COLO668 (cell line): ENCODE data around the gene SALL3.

ENCODE experiments used
- DNase-seq: peaks from one replicate; lab custom pipeline; 2025; ENCODE audit not compliant: unreplicated experiment; lab: John Stamatoyannopoulos, UW

Gene SALL3

DNA sequence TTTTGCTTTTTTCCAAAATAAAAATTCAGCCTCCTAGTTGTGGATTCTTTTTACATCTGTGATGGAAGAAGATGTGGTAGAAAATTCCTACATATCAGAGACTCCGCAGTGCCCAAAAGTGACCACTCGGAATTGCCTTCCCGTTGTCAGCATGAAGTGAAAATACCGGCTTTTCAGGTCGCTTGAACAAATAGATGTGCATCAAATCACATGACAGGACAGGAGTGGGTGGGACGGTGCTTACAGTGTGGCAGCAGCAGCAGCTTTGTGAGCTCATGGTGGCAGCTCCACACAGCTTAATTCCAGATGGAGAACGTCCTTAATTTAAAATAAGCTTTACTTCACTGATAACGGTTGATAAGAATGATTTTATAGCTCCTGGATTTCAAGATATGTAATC lies 20.3 kb downstream of the SALL3 start:
- DNase-seq: no peak

DNA sequence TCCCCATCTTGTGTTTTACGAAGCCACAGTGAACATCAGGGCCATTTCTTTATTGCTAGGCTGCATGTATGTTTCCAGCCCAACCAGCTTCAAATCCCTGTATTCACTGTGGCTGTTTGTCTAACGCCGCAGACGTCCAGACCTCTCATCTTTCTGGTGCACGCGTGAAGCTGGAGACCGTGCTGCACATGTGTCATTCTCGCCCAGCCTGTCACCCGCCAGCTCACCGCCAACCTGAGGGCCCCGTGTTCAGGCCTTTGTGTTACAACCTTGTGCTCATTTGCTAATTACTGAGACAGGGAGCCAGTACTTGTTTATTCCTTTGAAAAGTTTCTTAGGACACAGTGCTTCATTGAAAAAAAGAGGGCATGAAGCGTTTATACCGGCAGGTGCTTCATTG lies 21.4 kb downstream of the SALL3 start:
- no peak for DNase-seq

DNA sequence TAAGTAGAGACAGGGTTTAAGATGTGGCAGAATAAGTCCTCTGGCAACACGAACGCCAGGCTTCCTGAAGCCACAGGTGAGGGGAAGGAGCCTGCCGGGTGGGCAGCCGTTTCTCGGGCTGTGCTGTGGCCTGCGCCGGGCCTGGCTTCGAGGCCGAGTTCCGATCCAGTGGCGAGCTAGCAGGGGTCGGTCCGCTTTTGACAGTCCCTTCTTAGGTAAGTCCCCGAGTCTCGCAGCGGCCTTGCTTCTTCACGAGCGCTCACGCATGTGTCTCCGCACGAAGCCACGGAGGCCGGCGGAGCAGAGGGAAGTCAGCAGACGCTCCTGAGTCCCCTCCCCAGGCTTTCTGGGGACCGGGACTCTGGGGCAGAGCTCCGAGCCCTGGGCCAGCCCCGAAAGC lies 26.0 kb downstream of the SALL3 start:
- no peak for DNase-seq

DNA sequence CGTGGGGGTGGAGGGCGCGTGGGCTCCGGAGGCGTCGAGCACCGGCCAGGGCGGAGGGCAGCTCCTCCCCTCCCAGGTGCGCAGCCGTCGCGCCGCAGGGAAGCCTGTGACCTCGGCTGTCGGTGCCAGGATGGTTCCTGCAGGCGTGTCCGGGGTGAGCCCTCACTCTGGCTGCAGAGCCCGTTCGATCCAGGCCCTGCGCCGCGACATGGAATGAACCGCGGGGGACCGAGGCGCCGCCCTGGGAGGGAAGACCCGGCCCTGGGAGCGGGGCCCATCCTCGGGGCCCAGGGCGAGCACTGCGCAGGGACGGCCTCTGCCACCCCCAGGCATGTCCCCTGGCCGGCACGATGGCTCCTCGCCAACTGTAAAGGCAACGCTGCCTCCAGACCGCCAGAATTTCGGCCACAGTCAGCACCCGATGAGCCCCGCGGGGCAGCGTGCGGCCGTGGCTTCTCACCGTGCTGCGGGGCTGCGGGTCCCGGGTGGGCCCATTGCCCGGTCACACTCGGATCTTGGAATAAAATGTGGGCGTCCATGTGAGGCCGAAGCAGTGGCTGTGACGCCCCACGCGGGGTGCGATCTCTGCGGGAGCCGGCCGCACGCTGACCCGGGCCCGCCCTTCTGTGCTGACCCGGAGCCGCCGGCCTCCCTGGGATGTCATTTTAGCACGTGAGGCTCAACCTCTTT lies 26.6 kb downstream of the SALL3 start:
- no peak for DNase-seq

- DNase-seq: no peak
Observed at GRCh38 chr18:79007440-79007839, 27.8 kb downstream of the SALL3 start.

DNA sequence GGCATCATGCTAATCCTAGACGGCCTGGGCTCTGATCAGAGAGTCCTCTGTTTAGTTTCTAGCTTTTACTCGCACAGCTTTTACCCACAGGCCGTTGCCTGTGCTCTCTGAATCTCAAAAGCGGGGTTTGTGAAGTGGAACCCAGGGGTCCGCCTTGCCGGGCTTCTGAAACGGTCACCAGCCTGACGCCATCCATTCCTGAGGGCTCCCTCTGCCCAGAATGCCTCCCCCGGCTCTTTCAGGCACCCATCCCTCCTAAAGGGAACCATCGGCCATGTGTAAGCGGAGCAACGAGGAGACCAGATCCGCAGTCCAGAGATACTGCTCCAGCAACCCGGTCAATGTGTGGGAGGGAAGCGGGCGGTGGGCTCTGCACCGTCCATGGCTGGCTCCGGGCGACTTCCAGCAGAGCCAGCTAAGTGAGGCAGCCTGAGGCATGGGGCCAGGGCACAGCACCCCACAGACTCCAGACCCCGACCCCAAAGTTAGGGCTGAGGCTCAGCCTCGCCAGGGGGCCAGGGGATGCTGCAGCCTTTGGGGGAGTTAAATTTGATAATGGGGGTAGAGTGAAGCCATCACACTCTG lies 28.8 kb downstream of the SALL3 start:
- DNase-seq: no peak

- DNase-seq: no peak
Observed at GRCh38 chr18:79010802-79011201, 31.2 kb downstream of the SALL3 start.

- no peak for DNase-seq
Observed at GRCh38 chr18:79011300-79011870, 31.8 kb downstream of the SALL3 start.

- no peak for DNase-seq
Observed at GRCh38 chr18:79013869-79014268, 34.3 kb downstream of the SALL3 start.

GRCh38 chr18:79018911-79019310 lies 39.3 kb downstream of the SALL3 start:
- DNase-seq: no peak

DNA sequence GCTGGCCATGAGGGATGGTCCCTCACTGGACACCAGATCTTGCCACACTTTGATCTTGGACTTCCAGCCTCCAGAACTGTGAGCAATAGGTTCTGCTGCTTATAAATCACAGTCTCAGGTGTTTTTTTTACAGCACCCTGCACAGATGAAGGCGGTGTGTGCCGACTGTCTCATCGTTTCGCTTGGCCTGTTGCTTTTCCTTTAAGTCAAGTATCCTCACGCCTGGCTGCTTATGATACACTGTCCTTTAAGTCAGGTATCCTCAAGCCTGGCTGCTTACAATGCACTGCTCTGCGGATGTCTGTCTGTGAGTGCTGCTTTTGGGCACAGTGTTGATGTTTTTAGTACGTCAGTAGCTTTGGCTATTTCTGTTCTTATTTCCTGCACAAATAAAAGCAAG lies 40.3 kb downstream of the SALL3 start:
- no peak for DNase-seq

DNA sequence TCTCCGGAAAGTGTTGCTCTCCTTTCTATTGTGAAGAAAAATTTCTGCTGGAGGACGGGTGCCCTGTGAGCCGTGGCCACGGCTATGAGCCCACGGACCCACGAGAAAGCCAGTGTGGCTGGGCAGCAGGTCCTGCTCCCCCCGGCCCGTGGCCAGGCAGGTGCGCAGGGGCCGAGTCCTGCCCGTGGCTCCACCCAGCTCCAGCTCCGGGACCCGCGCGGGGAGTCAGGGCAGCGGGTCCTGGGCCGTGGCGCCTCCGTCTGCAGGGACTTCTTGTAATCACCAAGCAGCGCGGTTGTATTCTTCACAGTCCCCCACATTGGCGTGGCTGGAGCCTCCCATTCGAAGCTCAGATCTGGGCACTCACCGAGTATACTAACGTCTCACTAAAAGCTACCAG lies 43.0 kb downstream of the SALL3 start:
- DNase-seq: no peak

GRCh38 chr18:79026491-79026890 lies 46.9 kb downstream of the SALL3 start:
- no peak for DNase-seq

DNA sequence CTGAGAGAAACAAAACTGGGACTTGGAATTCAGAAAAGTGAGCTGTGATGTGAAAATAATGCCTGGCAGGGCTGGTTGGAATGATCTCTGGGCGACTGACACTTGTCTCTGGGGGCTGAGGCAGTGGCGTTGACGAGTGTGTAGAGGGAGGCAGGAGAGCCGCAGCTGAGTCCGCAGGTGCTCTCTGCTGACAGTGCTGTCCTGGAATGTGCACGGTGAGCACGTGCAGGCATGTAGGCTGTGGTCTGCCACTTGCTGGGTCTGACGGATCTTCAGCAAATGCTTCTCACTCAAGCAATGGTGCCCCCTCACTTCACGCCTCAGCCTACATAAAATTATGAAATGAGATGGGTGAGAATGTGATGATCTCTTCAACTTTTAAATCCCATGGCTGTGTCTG lies 51.1 kb downstream of the SALL3 start:
- DNase-seq: no peak

DNA sequence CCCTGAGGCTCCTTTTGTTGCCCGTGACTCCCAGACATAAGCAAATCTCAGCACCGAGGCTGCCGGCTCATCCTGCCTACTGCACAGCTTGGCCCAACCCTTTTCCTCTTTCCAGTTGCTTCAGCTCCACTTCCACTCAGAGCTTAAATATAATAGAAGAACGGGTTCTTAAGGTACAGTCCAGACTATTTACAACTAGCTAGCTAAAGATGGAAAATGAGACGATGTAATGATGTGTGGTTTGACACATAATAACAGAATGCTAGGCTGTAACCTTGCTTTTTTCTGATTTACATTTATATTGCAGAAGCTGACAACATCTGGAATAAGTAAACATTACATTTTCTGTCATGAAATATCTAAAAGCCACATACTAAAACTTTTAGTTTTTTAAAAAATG lies 62.7 kb downstream of the SALL3 start:
- no peak for DNase-seq

DNA sequence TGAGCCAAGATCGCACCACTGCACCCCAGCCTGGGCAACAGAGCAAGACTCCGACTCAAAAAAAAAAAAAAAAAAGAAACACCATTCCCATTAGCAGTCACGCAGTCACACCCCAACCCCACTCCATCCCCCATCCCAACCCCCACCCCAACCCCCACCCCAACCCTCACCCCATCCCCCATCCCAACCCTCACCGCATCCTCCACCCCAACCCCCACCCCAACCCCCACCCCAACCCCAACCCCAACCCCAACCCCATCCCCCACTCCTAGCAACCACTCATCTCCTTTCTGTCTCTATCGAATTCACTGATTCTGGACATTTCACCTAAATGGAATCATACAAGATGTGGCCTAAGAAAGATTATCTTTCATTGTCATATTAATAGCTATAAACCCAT lies 63.7 kb downstream of the SALL3 start:
- no peak for DNase-seq

DNA sequence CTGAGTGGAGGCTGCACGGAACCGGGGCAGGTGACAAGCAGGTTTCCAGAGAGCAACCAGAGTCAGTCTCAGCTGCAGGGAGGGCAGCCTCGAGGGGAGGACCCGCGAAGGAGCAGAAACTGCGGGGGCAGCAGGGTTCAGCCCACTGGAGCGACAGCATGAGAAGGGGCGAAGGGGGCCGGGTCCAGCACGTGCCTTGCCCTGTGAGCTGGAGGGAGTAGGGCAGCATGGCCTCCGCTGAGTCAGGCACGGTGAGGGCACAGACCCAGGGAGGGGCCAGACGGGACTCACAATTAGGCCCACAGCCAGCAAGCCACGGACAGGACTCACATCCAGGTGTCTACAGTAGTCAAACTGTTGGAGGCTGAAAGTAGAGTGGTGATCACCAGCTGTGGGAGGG lies 66.9 kb downstream of the SALL3 start:
- DNase-seq: no peak

DNA sequence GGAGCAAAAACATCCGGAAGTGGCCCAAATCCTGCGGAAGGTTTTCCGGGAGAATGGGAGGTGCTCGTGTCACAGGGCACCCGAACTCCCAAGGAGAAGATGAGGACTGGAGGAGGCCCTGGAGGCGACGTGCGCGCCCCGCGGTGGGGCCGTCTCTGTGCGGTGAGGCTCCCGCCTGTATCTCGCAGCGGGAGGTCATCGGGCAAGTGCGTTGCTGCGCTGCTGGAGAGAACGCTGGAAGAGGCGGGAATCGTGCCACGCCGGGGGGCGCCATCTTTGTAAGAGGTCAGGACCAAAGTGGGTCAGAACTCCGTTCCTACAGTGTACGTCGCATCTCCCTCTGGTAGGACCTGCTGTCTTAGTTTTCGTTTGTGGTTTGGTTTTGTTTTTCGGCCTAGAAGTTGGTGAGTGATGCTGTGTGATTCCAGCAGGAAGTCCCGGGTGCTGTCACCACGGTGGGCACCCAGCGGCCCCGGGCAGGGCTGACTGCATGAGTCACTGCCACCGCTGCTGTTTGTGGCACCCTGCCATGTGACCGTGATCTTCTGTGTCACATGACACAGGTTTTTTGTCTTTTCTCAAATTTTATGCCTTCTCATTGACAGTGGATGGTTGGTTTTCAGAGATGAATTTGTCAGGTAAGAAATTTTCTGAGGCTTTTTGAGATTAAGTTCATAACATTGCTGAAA lies 68.1 kb downstream of the SALL3 start:
- no peak for DNase-seq

DNA sequence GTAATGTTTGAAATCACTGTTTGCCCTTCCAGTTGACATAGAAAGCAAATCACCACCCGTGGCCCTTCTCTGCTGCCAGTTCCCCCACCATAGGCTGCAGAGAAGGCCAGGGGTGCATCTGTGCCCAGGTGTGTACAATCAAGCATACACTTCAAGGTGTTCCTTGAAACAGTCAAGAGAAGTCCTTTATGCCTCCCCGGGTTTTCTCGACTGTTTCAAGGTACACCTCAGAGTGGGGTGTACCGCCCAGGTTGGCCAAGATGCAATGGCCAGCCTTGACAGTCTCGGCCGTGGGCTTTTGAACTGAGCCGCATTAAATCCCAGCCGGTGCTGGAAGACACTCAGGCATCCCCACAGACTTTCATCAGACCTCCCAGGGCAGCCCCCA lies 68.6 kb downstream of the SALL3 start:
- no peak for DNase-seq

- DNase-seq: no peak
Observed at GRCh38 chr18:79049506-79049905, 69.9 kb downstream of the SALL3 start.
